Fibroblast of villous mesenchyme (primary cell): ENCODE data around the gene SLX9. TPM values are rescaled to one million over a fixed set of nuclear protein-coding genes. Genes with fewer than 3 reads are reported as not detected.

ENCODE experiments used
- DNase-seq: peaks from one replicate; pipeline ENCODE4 v3.0.0-alpha.2; 2010; ENCODE audit warnings: low read depth
- H3K4me3 ChIP-seq: 2 replicates; pipeline ENCODE4 v1.5.1; 2011; ENCODE audit warnings: low read depth, mild to moderate bottlenecking, low read length
- total RNA-seq: library from RNA; depleted of rRNA; stranded (reverse); fragments of >200 nt; gene quantifications from 2 replicates; pipeline ENCODE4 v1.2.3, GENCODE V29; 2012
- TF ChIP-seq, protein P1 (sequence below): IDR thresholded peaks from 2 replicates; pipeline ENCODE4 v1.5.1; 2012; ENCODE audit warnings: low read depth, mild to moderate bottlenecking, low read length; ENCODE audit not compliant: insufficient read depth

Gene SLX9
- total RNA-seq, 1 donor, result 12.1 TPM

DNA sequence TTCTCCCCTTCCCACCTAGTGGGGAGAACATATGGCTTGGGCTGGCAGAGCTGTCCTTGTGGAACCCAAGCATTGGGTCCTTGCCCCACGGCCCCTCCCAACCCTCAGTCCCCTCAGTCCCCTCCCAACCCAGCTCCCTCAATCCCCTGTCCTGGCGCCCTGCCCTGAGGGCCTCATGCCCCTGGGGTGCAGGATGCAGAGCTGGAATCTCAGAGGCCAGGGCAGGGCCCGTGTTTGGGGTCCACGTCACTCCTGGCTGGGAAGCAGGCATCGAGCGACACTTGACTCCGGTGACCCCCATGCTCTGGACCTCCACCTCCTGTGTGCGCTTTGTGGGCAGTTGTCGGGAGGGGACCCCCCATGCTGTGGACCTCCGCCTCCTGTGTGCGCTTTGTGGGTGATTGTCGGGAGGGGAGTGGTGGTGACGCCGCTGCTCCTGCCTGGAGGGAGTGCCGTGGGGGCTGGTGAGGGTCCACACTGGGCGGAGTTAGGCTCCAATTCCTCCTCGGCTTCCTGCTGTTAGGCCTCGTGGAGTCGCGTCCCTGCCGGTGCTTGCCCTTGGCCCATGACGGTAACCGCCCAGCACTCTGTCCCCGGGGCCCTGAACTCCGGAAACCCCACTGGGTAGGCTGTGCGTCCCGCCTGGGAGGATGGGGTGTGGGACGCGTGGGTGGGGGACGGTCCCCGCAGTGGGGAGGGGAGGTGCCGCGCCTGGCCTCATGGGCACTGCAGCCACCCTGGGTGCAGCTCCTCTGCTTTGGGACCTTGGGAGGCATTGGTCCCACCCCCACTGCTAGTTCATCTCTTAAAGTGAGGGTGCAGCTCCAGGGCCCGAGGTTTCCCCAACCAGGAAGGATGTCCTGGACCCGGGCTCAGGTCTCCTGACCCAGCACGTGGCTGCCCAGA, 31.2 kb downstream of the SLX9 start:
- TF ChIP-seq, protein P1, sequence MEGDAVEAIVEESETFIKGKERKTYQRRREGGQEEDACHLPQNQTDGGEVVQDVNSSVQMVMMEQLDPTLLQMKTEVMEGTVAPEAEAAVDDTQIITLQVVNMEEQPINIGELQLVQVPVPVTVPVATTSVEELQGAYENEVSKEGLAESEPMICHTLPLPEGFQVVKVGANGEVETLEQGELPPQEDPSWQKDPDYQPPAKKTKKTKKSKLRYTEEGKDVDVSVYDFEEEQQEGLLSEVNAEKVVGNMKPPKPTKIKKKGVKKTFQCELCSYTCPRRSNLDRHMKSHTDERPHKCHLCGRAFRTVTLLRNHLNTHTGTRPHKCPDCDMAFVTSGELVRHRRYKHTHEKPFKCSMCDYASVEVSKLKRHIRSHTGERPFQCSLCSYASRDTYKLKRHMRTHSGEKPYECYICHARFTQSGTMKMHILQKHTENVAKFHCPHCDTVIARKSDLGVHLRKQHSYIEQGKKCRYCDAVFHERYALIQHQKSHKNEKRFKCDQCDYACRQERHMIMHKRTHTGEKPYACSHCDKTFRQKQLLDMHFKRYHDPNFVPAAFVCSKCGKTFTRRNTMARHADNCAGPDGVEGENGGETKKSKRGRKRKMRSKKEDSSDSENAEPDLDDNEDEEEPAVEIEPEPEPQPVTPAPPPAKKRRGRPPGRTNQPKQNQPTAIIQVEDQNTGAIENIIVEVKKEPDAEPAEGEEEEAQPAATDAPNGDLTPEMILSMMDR, result no peak
- DNase-seq, result no peak
- H3K4me3 ChIP-seq, result no peak overlapping the region

DNA sequence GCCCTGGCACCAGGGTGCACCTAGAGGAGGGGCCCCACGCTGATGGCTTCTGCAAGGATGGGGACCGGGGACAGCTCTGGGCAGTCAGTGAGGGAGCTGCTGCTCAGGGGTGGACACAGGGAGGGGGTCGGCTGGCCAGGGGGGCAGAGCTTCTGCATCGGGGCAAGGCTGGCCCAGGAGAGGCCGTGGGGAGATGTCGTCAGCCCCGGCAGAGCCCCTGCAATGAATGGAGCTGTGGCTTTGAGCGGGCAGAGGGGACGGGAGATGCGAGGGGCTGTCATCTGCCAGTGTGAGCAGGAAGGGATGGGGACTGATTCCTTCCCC, 31.8 kb downstream of the SLX9 start:
- H3K4me3 ChIP-seq, result no peak overlapping the region
- DNase-seq, result no peak
- TF ChIP-seq, protein P1, result no peak

DNA sequence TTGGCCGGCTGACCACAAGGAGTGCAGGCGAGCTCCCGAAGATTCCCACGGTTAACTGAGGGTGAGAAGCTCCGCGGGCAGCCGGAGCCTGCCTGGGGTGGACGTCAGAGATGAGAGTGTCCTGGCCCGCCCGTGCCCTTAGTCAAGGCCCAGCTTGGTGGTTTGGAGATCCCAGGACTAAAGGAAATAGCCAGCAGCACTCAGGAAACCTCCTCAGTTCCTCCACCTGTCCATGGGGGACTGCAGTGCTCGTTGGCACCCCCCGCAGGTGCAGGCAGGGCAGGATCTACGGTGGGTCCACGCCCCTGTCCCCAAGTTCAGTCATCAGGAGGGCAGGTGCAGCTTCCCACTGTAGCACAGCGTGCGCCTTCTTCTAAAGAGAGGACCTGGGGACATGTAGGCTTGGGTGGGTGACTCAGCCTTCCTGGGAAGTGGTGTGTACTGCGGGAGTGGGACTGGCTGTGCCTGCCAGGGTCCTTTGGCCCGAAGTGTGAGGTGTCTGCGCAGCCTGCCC, 32.5 kb downstream of the SLX9 start:
- TF ChIP-seq, protein P1, result no peak
- no peak overlapping the region for H3K4me3 ChIP-seq
- DNase-seq, result no peak

DNA sequence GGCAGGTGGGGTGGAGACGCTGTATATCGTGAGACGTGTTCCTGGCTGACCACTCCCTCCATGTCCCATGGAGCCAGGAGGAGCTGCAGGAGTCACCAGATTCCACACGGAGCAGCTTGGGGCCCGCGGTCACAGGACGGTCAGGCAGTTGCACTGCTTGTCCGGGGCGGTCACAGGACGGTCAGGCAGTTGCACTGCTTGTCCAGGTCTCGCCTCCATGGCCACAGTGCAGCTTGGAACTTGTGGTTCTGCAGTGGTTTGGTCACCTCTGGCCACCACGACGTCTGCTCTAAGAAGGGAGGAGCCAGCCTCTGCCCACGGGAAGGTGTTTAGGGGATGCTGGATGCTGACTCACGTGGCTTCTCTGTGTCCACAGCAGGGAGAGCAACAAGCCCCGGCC, 33.0 kb downstream of the SLX9 start:
- no peak overlapping the region for H3K4me3 ChIP-seq
- TF ChIP-seq, protein P1, result no peak
- DNase-seq, result peak; percentile 23

DNA sequence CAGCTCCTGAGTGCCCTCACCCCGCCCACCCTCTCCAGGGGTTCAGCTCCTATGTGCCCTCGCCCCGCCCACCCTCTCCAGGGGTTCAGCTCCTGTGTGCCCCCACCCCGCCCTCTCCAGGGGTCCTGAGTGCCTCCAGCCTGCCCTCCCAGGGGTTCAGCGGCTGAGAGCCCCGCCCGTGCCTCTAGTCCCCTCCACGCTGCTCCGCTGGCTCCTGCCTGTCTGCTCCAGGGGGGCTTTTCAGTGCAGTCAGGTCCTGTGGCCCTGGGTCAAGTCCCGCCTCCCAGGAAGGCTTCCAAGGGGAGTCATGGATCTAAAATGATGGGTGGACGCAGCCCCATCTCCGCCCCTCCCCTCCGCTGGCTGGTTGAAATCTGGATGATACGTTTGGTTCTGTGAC, 33.8 kb downstream of the SLX9 start:
- no peak for DNase-seq
- H3K4me3 ChIP-seq, result no peak overlapping the region
- TF ChIP-seq, protein P1, result no peak

DNA sequence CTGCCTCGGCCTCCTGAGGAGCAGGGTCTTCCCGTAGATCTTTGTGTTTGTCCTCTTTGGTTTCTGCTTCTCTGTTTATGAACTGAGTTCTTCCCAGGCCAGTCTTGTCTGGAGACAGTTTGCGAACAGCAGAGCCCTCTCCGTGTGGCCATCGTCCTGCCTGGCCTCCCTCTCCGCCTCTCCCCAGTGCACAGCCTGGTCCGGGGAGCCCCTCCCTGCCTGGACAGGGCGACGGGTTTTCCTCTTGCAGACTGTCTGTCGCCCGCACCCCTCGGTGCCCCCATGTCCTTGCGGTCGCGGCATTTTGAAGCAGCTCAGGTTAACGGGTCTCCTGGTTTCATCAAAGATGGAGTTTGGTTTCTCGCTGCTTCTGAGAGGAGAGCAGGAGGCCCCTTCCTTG, 34.8 kb downstream of the SLX9 start:
- TF ChIP-seq, protein P1, result no peak
- no peak for DNase-seq
- no peak overlapping the region for H3K4me3 ChIP-seq
